Chondrocyte (in vitro differentiated cells): ENCODE data around the gene MSRB1. TPM values are rescaled to one million over a fixed set of nuclear protein-coding genes. Genes with fewer than 3 reads are reported as not detected.

ENCODE experiments used
- DNase-seq: peaks from one replicate; pipeline ENCODE4 v3.0.0; 2021; ENCODE audit warnings: mixed read lengths, low spot score
- H3K27ac Mint-ChIP-seq: one replicate; pipeline ENCODE4 v1.8.0; 2021; ENCODE audit warnings: mild to moderate bottlenecking, moderate library complexity, mixed read lengths; ENCODE audit not compliant: unreplicated experiment
- H3K27me3 Mint-ChIP-seq: 2 replicates; pipeline ENCODE4 v1.8.0; 2021; ENCODE audit warnings: low read depth, mixed read lengths
- H3K36me3 Mint-ChIP-seq: 2 replicates; pipeline ENCODE4 v1.8.0; 2021; ENCODE audit warnings: low read depth, mixed read lengths
- H3K4me1 Mint-ChIP-seq: 2 replicates; pipeline ENCODE4 v1.8.0; 2021; ENCODE audit warnings: low read depth, mild to moderate bottlenecking, mixed read lengths
- H3K4me3 Mint-ChIP-seq: one replicate; pipeline ENCODE4 v1.8.0; 2021; ENCODE audit warnings: mild to moderate bottlenecking, moderate library complexity, mixed read lengths; ENCODE audit not compliant: unreplicated experiment
- H3K9me3 Mint-ChIP-seq: 2 replicates; pipeline ENCODE4 v1.8.0; 2021; ENCODE audit warnings: low read depth, mixed read lengths
- CTCF ChIP-seq: fragments of 200-600 bp; sonication (generic); IDR thresholded peaks from 2 replicates; pipeline ENCODE4 v1.5.0; 2021; ENCODE audit warnings: antibody characterized with exemption, mild to moderate bottlenecking, moderate library complexity
- total RNA-seq: library from RNA; stranded (reverse); gene quantifications from 3 replicates; pipeline ENCODE4 v1.2.1, GENCODE V29; 2021

Gene MSRB1
- total RNA-seq, 1 donor from 2014 or later: 19.1 TPM

- no peak overlapping the region for H3K27ac Mint-ChIP-seq
- no peak for DNase-seq
- H3K36me3 Mint-ChIP-seq: no peaks in the 10 kb centered on the region
- no peaks in the 10 kb centered on the region for H3K4me1 Mint-ChIP-seq
- H3K27me3 Mint-ChIP-seq: peaks cover 19% of the 10 kb centered on the region
- no peaks in the 10 kb centered on the region for H3K9me3 Mint-ChIP-seq
- no peak for TF ChIP-seq CTCF
- H3K4me3 Mint-ChIP-seq: no peak overlapping the region
Measured at GRCh38 chr16:1913327-1914083, 29.5 kb downstream of the MSRB1 start.

DNA sequence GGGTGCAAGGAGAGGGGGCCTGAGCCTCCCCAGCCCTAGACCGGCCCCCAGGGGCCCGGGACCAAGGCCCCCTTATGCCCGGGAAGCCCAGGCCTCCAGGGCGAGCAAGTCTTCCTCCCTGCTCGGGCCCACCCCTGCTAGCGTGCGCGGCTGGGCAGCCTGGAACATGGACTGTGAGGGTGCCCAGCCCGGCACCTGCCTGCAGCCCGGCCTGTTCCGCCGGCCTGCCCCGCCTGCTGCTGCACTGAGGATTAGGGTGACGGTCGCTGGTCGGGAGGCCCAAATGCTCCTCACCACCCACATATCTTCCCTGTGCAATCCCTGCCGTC, 30.8 kb downstream of the MSRB1 start:
- no peak overlapping the region for H3K4me3 Mint-ChIP-seq
- H3K27ac Mint-ChIP-seq: no peak overlapping the region
- H3K4me1 Mint-ChIP-seq: no peaks in the 10 kb centered on the region
- no peaks in the 10 kb centered on the region for H3K36me3 Mint-ChIP-seq
- H3K27me3 Mint-ChIP-seq: peaks cover 18% of the 10 kb centered on the region
- H3K9me3 Mint-ChIP-seq: no peaks in the 10 kb centered on the region
- TF ChIP-seq CTCF: no peak
- DNase-seq: no peak

DNA sequence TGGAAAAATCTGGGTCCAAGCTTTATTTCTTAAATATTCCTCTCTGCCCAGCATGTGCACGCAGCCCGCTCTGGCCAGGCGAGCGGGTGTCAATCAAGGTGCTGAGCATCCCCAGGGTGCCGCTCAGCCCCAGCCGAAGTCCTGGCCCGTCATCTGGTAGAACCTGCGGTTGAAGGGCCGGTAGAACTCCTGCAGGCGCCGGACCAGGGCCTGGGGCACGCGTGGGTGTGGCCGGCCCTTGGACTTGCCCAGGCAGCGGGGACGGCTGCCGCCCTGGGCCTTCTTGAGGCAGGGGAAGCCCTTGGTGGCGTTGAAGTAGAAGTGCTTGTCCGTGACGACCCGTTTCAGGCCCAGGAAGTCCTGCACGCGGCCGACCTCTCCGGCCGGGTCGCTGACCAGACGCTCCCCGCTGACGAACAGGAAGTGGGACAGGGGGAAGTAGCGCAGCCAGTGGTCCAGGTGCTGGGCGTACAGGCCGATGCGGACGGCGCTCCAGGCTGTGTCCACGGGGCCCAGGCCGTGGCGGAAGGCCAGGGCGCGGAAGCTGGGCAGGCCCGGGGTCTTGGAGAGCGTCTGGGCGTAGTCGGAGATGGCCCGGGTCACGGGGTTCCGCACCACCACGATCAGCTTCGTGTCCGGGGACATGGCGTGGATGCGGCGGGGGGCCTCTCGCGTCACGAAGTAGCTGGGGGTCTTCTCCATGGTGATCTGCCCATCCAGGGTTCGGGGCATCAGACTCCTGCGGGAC, 31.4 kb downstream of the MSRB1 start:
- H3K4me1 Mint-ChIP-seq: peaks cover 3% of the 10 kb centered on the region
- DNase-seq: no peak
- no peak overlapping the region for H3K27ac Mint-ChIP-seq
- H3K9me3 Mint-ChIP-seq: no peaks in the 10 kb centered on the region
- H3K27me3 Mint-ChIP-seq: peaks cover 13% of the 10 kb centered on the region
- H3K4me3 Mint-ChIP-seq: no peak overlapping the region
- no peaks in the 10 kb centered on the region for H3K36me3 Mint-ChIP-seq
- TF ChIP-seq CTCF: no peak

DNA sequence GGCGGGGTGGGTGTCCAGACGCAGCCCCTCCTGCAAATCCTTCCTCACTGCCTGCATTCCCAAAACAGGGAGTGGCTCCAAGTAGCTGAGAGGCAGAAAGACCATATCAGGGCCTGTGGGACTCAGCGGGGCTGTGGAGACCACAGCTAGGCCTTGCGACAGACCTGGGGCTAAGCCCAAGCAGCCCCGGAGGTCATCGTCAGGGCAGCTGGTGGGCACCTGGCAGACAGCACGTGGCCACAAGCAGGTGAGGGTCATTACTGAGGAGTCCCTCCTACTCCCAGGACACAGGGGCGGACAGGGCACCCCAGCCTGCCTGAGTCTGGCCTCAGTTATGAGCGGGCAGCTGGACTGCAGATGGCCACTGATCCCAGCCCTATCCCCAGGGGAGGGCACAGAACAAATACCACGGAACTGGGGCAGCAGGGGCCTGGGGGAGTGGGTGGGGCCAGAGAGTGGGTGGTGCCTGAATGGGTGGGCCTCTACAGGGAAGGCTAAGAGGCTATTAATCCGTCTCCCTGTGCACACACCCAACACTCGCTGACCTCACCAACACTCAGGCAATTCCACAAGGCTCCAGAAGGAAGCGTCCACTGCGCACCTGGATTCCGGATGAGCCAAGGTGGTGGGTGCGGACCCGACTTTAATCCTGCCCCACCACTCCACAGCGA, 33.3 kb downstream of the MSRB1 start:
- no peak for TF ChIP-seq CTCF
- H3K36me3 Mint-ChIP-seq: no peaks in the 10 kb centered on the region
- no peak for DNase-seq
- H3K27ac Mint-ChIP-seq: no peak overlapping the region
- no peak overlapping the region for H3K4me3 Mint-ChIP-seq
- no peaks in the 10 kb centered on the region for H3K9me3 Mint-ChIP-seq
- peaks cover 3% of the 10 kb centered on the region for H3K27me3 Mint-ChIP-seq
- peaks cover 8% of the 10 kb centered on the region for H3K4me1 Mint-ChIP-seq

DNA sequence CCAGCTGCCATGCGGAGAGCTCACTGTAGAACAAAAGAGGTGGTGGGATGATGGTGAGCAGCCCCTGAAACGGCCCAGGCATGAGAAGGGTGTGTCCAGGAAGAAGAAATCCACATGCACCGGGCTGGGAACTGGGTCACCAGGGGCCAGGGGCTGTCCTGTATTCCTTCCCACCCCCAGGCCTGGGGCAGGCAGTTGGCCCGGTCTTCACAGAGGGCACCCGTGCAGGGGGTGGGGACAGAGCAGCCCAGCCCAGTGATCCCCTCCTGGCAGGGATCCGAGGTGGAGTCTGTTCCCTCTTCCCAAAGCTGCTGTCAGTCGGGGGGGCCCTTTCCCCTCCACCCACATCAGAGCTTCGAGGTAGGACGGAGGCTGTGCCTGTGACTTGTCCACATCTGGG, 34.0 kb downstream of the MSRB1 start:
- no peak overlapping the region for H3K27ac Mint-ChIP-seq
- H3K4me1 Mint-ChIP-seq: peaks cover 8% of the 10 kb centered on the region
- no peak overlapping the region for H3K4me3 Mint-ChIP-seq
- H3K36me3 Mint-ChIP-seq: no peaks in the 10 kb centered on the region
- no peak for TF ChIP-seq CTCF
- DNase-seq: no peak
- no peaks in the 10 kb centered on the region for H3K9me3 Mint-ChIP-seq
- peaks cover 3% of the 10 kb centered on the region for H3K27me3 Mint-ChIP-seq
